Adrenal gland (tissue), 5 donors: Measurements from ENCODE around the gene GABBR1.
"Not testable (repeated sequence)": the region's sequence is repeated elsewhere in the genome, so short reads cannot be mapped to it uniquely, and the experiment has no call there.

ENCODE experiments used
- CTCF ChIP-seq, 6 experiments: fragments of 450-650 bp in 4 of 6; fragments of 200-600 bp in 2 of 6; sonication (generic) in 1 of 6; IDR thresholded peaks; 1 replicate in 5 of 6; 2 replicates in 1 of 6; pipeline versions ENCODE4 v1.5.1 to v1.8.0; 2016 to 2021; ENCODE audit warnings: antibody characterized with exemption in 6 of 6, mild to moderate bottlenecking in 2 of 6, moderate library complexity in 1 of 6
- POLR2A ChIP-seq, 2 donors: fragments of 450-650 bp; IDR thresholded peaks; one replicate each; pipeline ENCODE4 v1.6.1; 2017; ENCODE audit warnings: antibody characterized with exemption in 2 of 2, mild to moderate bottlenecking in 2 of 2, moderate library complexity in 1 of 2
- donor health status: DM: no; HTN: no; CAD: no.

DNA sequence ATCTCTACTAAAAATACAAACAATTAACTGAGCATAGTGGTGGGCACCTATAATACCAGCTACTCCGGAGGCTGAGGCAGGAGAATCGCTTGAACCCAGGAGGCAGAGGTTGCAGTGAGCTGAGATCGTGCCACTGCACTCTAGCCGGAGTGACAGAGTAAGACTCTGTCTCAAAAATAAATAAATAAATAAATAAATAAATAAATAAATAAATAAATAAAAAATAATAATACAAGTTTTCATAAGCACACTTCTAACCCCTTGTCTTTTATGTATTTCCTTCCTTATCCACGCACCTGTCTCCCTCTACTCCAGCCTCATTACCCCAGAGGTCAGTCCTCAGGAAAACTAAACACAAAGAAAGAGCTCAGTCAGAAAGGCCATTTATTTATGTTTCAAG lies 39.1 kb upstream of the GABBR1 start:
- not testable (repeated sequence) for TF ChIP-seq CTCF, POLR2A (IDR thresholded peaks at IDR 0.05)
